Ureter (tissue), 1 donor: ENCODE results near the gene WASHC3. TPM values are rescaled to one million over a fixed set of nuclear protein-coding genes. Genes with fewer than 3 reads are reported as not detected.
A peak's percentile ranks its signal among the peaks of the same experiment; 100 is the strongest.
"Not testable (repeated sequence)": the region's sequence is repeated elsewhere in the genome, so short reads cannot be mapped to it uniquely, and the experiment has no call there.

Experiments
- DNase-seq: peaks from one replicate; pipeline ENCODE4 v3.0.0-alpha.2; 2020; ENCODE audit warnings: low spot score
- total RNA-seq: library from RNA; stranded (reverse); gene quantifications from one replicate; pipeline ENCODE4 v1.2.4, GENCODE V29; 2023
- donor health status: DM: yes; HTN: yes; CAD: no.

The WASHC3 gene
- total RNA-seq: 41.5 TPM

- peak; percentile 97 for DNase-seq
These were observed at the start of gene WASHC3 for GRCh38 chr12:102061560-102062418. Gene WASHC3 (minus strand): TSS chr12:102061991. CDS start chr12:102061962, 29 bp downstream.

GRCh38 chr12:102110782-102111181 lies 49.0 kb upstream of the WASHC3 start:
- no peak for DNase-seq

GRCh38 chr12:102107970-102108369 lies 46.2 kb upstream of the WASHC3 start:
- DNase-seq: no peak

GRCh38 chr12:102106905-102107304 lies 45.1 kb upstream of the WASHC3 start:
- no peak for DNase-seq

- DNase-seq: no peak
These were observed 35.1 kb upstream of the WASHC3 start for GRCh38 chr12:102096855-102097254.

- no peak for DNase-seq
These were observed 34.0 kb upstream of the WASHC3 start for GRCh38 chr12:102095677-102096263.

GRCh38 chr12:102093319-102093718 lies 31.5 kb upstream of the WASHC3 start:
- no peak for DNase-seq

- not testable (repeated sequence) for DNase-seq
These were observed 27.5 kb upstream of the WASHC3 start for GRCh38 chr12:102089228-102089835.

- no peak for DNase-seq
These were observed 19.1 kb upstream of the WASHC3 start for GRCh38 chr12:102080842-102081241.

- DNase-seq: not testable (repeated sequence)
These were observed 10.3 kb upstream of the WASHC3 start for GRCh38 chr12:102072092-102072491.

- DNase-seq: no peak
These were observed 7.9 kb upstream of the WASHC3 start for GRCh38 chr12:102069707-102070106.

GRCh38 chr12:102067574-102068258 lies 5.9 kb upstream of the WASHC3 start:
- DNase-seq: no peak

- DNase-seq: no peak
These were observed 2.7 kb upstream of the WASHC3 start for GRCh38 chr12:102064476-102064875.

- no peak for DNase-seq
These were observed 1.3 kb upstream of the WASHC3 start for GRCh38 chr12:102063069-102063468.

- no peak for DNase-seq
These were observed 622 bp upstream of the WASHC3 start for GRCh38 chr12:102062419-102062806.

GRCh38 chr12:102061096-102061559 lies 663 bp downstream of the WASHC3 start:
- DNase-seq: no peak

- DNase-seq: no peak
These were observed 2.4 kb downstream of the WASHC3 start for GRCh38 chr12:102059343-102059742.

- no peak for DNase-seq
These were observed 7.4 kb downstream of the WASHC3 start for GRCh38 chr12:102054345-102054744.

GRCh38 chr12:102053062-102053349 lies 8.8 kb downstream of the WASHC3 start:
- DNase-seq: no peak

GRCh38 chr12:102052192-102053061 lies 9.4 kb downstream of the WASHC3 start:
- DNase-seq: no peak

GRCh38 chr12:102051431-102051965 lies 10.3 kb downstream of the WASHC3 start:
- DNase-seq: no peak
